Iris pigment epithelial cell (primary cell): ENCODE measurements around the gene DEGS1.
A peak's percentile ranks its signal among the peaks of the same experiment; 100 is the strongest.

Experiments used
- DNase-seq: peaks from one replicate; pipeline ENCODE4 v3.0.0-alpha.2; 2011; ENCODE audit warnings: low read depth

The DEGS1 gene

DNA sequence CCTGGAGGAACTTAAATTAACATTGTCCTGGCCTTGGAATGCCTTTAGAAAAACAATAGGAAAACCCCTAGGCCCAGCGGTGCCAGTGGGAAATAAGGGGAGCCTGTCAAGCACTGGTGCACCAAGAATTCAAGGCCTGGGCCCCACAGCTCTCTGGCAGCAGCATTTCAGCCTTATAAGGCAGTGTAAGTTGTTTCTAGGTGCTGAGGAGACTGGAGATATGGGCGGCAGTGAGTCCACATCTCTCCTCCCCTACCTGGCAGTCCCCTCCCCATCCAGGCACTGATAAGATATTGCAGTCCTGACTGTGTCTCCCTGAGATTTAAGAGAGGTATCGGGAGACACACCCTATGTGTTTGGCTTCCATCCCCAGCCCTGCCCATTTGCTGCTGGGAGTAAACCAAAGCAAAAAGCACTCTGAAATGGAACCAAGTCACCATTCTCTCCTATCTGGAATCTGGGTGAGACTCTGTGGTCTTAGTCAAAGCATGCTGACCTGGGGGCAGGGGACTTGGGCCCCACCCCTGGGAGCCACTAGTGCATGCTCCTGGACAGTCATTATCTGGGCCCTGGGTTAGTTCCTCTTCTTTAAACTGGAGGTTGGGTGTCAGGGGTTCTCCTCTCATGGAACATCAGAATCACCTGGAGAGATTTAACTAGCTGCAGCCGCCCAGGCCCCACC is 30.5 kb downstream of the DEGS1 start:
- no peak for DNase-seq

DNA sequence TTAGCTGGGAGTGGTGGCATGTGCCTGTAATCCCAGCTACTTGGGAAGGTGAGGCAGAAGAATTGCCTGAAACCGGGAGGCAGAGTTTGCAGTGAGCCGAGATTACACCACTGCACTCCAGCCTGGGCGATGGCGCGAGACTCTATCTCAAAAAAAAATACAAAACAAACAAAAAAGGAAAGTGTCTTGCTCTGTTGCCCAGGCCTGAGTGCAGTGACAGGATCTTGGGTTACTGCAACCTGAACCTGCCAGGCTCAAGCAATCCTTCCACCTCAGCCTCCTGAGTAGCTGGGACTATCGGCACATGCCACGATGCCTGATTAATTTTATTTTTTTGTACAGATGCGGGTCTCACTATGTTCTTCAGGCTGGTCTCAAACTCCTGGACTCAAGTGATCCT is 33.3 kb downstream of the DEGS1 start:
- DNase-seq = no peak

DNA sequence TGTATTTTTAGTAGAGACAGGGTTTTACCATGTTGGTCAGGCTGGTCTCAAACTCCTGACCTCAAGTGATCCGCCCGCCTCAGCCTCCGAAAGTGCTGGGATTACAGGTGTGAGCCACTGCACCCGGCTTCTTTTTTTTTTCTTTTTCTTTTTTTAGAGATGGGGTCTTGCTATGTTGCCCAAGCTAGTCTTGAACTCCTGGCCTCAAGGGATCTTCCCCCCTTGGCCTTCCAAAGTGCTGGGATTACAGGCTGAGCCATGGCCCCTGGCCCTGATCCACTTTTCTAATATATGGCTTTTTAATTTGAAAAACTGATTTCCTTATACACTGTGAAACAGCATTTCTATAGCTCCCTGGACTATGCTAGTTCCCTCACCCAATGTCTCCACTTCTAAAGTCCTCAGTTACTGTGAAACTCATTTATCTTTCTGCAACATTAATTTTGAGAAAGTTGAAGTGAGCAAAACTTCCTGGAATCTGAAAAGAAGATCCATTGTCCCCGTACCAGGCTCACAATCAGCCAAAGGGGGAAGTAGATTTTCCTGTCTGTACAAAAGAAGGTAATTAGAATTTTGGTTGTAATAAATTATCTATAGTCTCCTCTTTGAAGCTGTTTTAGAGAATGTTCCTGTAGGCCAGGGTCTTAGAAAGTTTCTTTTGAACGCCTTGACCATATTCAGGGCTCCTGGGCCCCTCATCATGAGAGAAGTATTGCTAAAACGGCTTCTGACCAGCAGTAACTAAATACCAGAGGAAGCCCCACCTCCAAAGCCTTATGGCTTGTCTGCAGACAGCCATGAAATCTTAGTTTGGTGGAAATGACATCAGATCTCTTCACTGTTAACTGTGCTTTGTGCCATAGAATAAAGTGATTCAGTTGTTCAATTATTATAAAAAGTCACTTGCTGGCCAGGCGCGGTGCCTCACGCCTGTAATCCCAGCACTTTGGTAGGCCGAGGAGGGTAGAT is 34.9 kb downstream of the DEGS1 start:
- DNase-seq = peak; percentile 17

DNA sequence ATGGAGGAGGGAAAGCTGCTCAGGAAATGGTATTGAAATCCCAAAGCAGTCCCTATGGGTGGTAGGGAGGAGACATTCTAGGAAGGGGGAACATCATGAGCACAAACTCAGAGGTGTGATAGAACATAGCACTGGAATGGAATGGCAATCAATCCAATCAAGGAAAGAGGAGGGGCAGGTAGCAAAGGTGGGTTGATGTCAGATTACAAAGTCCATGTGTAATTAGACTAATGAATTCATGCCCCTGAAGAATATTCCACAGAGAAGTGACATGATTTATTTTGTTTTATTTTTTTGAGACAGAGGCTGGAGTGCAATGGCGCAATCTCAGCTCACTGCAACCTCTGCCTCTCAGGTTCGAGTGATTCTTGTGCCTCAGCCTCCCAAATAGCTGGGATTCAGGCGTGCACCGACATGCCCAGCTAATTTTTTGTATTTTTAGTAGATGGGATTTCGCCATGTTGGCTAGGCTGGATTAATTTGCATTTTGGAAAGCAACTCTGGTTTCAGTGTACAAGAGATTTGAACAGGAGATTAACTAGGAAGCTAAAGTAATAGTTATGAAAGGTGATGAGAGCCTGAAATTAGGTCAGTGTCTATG is 36.1 kb downstream of the DEGS1 start:
- no peak for DNase-seq

DNA sequence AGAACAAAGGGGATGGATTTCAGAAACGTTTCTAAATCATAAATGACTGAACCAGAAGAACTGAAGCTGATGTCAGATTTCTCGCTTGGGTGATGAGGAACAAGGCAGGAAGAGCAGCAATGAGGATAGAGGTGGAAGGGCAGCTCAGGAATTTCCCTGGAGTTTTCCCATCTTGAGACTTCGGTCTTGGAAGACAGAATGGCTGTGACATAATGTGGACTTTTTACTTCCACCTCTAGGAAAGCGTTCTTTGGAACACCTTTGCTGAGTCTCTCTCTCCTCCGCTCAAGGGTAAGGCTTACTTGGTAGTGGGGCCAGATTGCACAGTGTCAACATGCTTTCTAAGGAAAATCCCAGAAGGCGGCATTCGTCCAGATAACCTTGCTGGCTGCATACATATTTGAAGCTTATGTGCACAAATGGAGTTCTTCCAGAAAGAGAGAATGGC is 36.6 kb downstream of the DEGS1 start:
- no peak for DNase-seq

DNA sequence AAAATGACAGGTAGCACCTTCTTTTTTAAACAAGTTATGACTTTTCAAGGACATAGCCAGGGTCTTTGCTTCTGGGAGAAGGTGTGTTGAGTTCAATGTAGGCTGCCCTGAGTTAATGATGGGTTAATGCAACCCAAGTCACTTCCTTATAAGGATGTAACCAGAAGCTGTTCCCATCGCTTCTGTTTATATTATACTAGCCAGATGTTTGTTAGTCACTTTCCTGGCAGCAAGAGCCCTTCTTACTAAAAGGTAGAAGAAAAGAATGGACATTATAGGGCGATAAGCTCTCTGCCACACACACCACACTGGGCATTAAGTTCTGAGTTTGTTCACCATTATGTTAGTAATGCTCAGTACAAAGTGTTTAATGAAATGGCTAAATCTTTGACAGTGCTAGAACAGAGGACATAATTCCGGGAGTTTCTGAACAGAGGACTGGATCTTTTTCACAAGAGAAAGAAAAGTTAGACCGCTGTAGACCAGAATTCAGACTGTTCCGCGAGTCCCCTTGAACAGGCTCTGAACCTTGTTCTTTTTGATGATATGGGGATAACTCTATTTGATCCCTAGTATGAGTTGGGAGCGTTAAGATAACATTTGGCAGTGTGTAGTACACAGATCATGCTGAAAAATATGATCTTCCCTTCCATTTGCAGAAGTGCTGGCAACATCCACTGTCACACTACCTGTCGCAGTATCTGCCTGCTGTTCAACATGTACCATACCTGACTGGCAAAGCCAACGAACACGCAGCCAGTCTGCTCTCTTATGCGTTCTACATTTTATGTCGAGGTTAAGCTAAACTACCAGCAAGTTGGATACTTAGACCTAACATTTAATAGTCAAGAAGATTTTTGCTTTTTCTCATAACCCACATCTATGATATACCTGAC is 41.0 kb downstream of the DEGS1 start:
- peak; percentile 92 for DNase-seq

DNA sequence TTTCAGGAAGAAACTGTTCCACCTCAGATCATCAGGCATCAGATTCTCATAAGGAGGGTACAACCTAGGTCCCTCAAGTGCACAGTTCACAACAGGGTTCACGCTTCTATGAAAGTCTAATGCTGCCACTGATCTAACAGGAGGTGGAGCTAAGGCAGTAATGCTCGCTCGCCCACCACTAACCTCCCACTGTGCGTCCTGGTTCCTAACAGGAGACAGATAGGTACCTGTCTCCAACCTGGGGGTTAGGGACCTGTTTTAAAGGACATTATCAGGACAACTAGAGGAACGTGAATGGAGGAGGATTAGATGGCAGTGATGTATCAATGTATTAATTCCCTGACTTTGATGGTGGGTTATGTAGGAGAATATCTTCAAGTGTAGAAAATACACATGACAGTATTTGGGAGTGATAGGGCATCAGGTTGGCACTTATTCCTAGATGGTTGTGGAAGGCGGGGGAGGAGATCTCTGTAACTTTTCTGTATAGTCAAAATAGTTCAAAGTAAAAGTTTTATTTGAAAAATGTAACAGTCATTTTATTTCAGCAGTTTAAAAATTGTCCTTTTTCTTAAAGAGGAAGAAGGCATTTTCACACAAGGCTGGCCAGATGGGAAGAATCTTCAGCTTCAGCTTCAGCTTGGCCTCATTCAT is 43.9 kb downstream of the DEGS1 start:
- no peak for DNase-seq

DNA sequence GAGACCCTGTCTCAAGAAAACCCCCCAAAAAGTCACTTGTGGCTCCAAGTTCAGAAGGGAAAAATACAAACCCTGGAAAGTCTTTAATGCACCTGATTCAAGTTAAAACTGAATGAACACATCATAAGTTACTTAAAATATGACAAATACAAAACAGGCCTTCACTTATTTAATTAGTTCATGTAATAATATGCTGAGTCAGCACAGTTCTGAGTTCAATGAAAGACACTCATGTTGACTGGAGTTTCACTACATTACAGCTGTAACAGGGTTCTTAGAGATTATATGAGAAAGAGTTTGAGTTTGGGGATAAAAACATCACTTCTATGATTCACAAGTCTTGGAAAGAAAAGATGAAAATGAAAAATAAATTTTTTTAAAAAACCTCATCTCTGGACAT is 51.0 kb downstream of the DEGS1 start:
- no peak for DNase-seq

DNA sequence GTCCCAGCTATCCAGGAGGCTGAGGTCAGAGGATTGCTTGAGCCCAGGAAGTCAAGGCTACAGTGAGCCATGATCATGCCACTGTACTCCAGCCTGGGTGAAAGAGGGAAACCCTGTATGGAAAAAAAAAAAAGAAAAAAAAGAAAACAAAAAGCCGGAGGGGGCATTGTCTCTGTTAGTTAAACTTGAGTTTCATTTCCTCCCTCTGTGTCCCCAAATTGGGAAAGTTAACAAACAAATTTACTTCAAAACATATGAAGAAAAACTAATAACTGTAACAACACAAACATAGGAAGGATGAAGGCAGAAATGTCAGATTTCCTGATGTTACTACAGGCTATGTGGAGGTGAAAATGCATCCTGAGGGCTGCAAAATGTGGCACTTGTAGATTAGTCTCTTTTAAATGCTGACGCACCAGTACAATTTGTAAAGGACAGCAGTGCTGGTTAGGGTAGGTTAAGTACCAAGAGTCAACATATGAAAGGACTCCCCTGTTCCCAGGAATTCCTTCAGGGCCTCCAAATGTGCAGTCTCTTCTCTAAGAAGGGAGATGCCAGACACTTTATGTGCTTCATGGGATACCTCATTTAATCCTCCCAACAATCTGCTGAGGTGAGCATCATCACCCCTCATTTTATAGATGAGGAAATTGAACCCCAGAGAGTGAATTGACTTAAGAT is 52.9 kb downstream of the DEGS1 start:
- no peak for DNase-seq

DNA sequence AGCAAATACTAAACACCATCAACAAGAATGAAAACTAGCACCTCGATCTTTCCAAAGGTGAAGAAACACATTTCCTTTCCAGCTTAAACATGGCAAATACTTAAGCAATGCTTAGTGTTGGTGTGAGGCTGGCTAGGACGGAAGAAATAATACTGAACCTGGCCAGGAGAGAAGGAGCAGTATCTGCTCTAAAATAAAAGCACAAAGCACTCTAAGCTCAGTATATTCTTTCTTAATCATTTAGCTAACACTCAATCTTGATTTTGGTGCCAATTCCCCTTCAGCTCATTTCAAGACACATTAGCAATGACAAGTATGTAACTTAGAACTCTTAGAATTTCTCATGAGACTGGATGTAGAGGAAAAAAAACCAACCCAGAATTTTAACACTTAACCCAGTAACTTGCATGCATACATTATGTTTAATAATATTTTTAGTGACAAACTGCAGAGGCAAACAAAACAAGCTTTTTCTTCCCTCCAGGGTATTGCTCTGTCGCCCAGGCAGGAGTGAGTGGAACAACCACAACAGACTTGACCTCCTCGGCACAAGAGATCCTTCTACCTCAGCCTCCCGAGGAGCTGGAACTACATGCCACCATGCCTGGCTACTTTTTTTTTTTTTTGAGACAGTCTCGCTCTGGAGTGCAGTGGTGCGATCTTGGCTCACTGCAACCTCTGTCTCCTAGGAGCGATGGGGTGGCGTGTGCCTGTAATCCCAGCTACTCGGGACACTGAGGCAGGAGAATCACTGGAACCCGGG is 54.3 kb downstream of the DEGS1 start:
- DNase-seq = no peak

DNA sequence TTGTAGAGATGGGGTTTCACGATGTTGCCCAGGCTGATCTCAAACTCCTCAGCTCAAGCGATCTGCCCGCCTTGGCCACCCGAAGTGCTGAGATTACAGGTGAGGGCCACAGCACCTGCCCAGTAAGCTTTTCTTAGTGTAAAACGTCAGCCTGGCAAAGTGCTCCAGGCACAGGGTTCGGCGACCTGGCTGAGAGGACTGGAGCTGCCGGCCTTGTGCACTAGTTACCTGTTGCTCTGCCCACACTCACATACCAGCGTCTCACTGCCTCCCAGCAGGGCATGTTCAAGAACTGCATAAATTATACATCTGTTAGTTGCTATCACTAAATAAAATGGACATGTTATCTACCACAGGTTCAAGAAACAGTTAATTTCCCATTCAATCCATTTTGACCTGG is 55.2 kb downstream of the DEGS1 start:
- no peak for DNase-seq

DNA sequence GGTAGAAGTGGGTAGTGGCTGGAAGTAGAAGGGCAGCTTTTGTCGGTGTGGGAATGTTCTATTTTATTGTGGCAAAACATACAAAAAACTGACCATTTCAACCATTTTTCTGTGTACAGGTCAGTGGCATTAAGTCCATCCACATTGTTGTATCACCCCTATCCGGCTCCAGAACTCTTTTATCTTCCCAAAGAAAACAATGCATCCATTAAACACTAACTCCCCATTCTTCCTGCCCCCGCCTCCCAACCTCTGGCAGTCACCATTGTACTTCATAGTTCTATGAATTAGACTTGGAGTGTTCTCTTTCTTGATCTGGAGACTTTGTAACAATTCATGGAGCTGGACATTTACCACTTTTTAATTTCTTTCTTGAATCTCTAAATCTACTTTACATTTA is 55.7 kb downstream of the DEGS1 start:
- no peak for DNase-seq
